Measurements from ENCODE around the gene IQCC.

DNA sequence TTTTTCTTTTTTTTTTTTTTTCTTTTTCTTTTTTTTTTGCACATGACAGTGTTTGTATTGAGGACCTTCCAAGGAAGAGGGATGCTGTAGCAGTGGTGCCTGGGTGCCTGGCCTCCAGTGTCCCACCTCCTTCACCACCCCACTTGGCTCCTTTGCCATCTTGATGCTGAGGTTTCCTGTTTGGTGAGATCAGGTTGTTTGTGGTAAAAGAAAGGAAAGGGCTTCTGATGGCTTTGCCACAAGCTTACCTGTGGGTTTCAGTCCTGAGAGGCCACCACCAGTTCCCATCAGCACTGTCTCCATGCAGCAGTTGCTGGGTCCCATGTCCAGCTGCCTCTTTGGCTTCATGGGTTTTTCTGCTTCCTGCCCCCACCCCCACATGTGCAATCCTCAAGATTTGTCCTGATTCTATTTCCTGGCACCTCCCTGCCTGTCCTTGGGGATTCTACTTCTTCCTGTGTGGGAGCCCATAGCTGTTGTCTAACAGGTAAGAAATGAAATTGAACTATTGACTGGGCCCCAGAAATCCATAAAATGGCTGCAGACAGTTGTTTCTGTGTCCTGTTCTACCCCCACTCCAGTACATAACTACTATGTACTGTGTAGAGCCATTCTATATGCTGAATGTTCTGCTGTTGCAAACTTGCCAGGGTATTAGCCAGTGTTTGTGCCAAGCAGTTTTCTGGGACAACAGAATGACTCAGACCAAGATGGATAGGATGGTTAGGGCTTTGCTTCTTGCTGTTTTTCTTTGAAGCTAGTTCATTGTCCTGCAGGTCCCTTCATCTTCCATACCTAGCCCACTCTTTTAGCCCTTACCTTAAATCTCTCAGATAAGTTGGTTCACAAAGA lies 9.3 kb upstream of the IQCC start:
- TF ChIP-seq, protein P1, sequence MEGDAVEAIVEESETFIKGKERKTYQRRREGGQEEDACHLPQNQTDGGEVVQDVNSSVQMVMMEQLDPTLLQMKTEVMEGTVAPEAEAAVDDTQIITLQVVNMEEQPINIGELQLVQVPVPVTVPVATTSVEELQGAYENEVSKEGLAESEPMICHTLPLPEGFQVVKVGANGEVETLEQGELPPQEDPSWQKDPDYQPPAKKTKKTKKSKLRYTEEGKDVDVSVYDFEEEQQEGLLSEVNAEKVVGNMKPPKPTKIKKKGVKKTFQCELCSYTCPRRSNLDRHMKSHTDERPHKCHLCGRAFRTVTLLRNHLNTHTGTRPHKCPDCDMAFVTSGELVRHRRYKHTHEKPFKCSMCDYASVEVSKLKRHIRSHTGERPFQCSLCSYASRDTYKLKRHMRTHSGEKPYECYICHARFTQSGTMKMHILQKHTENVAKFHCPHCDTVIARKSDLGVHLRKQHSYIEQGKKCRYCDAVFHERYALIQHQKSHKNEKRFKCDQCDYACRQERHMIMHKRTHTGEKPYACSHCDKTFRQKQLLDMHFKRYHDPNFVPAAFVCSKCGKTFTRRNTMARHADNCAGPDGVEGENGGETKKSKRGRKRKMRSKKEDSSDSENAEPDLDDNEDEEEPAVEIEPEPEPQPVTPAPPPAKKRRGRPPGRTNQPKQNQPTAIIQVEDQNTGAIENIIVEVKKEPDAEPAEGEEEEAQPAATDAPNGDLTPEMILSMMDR (IDR thresholded peaks at IDR 0.05) = no peak
- TF ChIP-seq POLR2A (IDR thresholded peaks at IDR 0.05) (no peak), POLR2AphosphoS5 (IDR thresholded peaks at IDR 0.05) (no peak)
